Liver (tissue), 9 donors: Measurements from ENCODE around the gene GAS7. TPM values are rescaled to one million over a fixed set of nuclear protein-coding genes. Genes with fewer than 3 reads are reported as not detected.

Experiments used
- DNase-seq: peaks from one replicate; pipeline ENCODE4 v3.0.0-alpha.2; 2017; ENCODE audit warnings: low spot score
- H3K27ac ChIP-seq, 2 donors: one replicate each; pipeline ENCODE4 v1.7.0; 2013; ENCODE audit warnings: inconsistent platforms in 2 of 2, low read length in 2 of 2, control low read depth in 1 of 2, low read depth in 1 of 2, mild to moderate bottlenecking in 1 of 2
- H3K27me3 ChIP-seq, 4 donors: one replicate each; pipeline versions ENCODE4 v1.6.1 to v1.7.0; 2013; ENCODE audit warnings: low read length in 3 of 4, inconsistent platforms in 1 of 4, mild to moderate bottlenecking in 1 of 4, moderate library complexity in 1 of 4; ENCODE audit not compliant: control insufficient read depth in 4 of 4, insufficient read depth in 4 of 4
- H3K36me3 ChIP-seq, 4 donors: one replicate each; pipeline versions ENCODE4 v1.6.1 to v1.7.0; 2013; ENCODE audit warnings: low read length in 3 of 4, mild to moderate bottlenecking in 3 of 4, low read depth in 1 of 4, moderate library complexity in 1 of 4; ENCODE audit not compliant: control insufficient read depth in 4 of 4, insufficient read depth in 3 of 4
- H3K4me1 ChIP-seq, 4 donors: one replicate each; pipeline versions ENCODE4 v1.6.1 to v1.7.0; 2013; ENCODE audit warnings: low read length in 3 of 4, mild to moderate bottlenecking in 3 of 4, moderate library complexity in 1 of 4; ENCODE audit not compliant: control insufficient read depth in 4 of 4, insufficient read depth in 4 of 4
- H3K4me3 ChIP-seq, 3 donors: one replicate each; pipeline versions ENCODE4 v1.6.1 to v1.7.0; 2013; ENCODE audit warnings: low read length in 3 of 3, control low read depth in 1 of 3, low read depth in 1 of 3, mild to moderate bottlenecking in 1 of 3
- H3K9ac ChIP-seq, 2 donors: one replicate each; pipeline ENCODE4 v1.7.0; 2013; ENCODE audit warnings: low read length in 2 of 2, mild to moderate bottlenecking in 2 of 2, moderate library complexity in 2 of 2, control low read depth in 1 of 2, low read depth in 1 of 2
- H3K9me3 ChIP-seq, 4 donors: one replicate each; pipeline versions ENCODE4 v1.6.1 to v1.7.0; 2013; ENCODE audit warnings: low read length in 3 of 4; ENCODE audit not compliant: control insufficient read depth in 4 of 4
- FOXA1 ChIP-seq: IDR thresholded peaks from 2 replicates; pipeline ENCODE4 v1.6.1; 2016; ENCODE audit warnings: antibody characterized with exemption
- FOXA2 ChIP-seq: IDR thresholded peaks from 2 replicates; pipeline ENCODE4 v1.6.1; 2016; ENCODE audit warnings: antibody characterized with exemption
- GABPA ChIP-seq, 2 donors: IDR thresholded peaks in 1 of 2; conservative IDR thresholded peaks in 1 of 2; 2 replicates each; pipeline ENCODE4 v1.6.1; 2016; ENCODE audit warnings: antibody characterized with exemption in 2 of 2, mild to moderate bottlenecking in 1 of 2, moderate library complexity in 1 of 2
- HNF4A ChIP-seq, 2 donors: conservative IDR thresholded peaks; 2 replicates each; pipeline ENCODE4 v1.6.1; 2016; ENCODE audit warnings: antibody characterized with exemption in 2 of 2, mild to moderate bottlenecking in 2 of 2
- HNF4G ChIP-seq: IDR thresholded peaks from 2 replicates; pipeline ENCODE4 v1.6.1; 2016; ENCODE audit warnings: antibody characterized with exemption
- JUND ChIP-seq, 2 donors: IDR thresholded peaks; 2 replicates each; pipeline ENCODE4 v1.6.1; 2016; ENCODE audit warnings: antibody characterized with exemption in 2 of 2
- NR2F2 ChIP-seq: IDR thresholded peaks from 2 replicates; pipeline ENCODE4 v1.6.1; 2016; ENCODE audit warnings: antibody characterized with exemption
- RAD21 ChIP-seq, 2 donors: IDR thresholded peaks; 2 replicates each; pipeline ENCODE4 v1.6.1; 2016; ENCODE audit warnings: antibody characterized with exemption in 2 of 2, mild to moderate bottlenecking in 2 of 2
- RXRA ChIP-seq, 2 donors: IDR thresholded peaks; 2 replicates each; pipeline ENCODE4 v1.6.1; 2017 to 2018; ENCODE audit warnings: antibody characterized with exemption in 2 of 2, mild to moderate bottlenecking in 1 of 2
- SP1 ChIP-seq: IDR thresholded peaks from 2 replicates; pipeline ENCODE4 v1.6.1; 2018; ENCODE audit warnings: antibody characterized with exemption, mild to moderate bottlenecking
- YY1 ChIP-seq: IDR thresholded peaks from 2 replicates; pipeline ENCODE4 v1.6.1; 2016; ENCODE audit warnings: antibody characterized with exemption, mild to moderate bottlenecking
- WGBS: extraction: QIAGEN DNeasy Blood & Tissue Kit; methylation state at CpG from one replicate; pipeline ENCODE4 v1.1.7; 2013; 5-methylcytosine and 5-hydroxymethylcytosine counted together
- polyA plus RNA-seq, 2 donors: library from polyadenylated mRNA; stranded (reverse) in 1 of 2; unstranded in 1 of 2; fragments of 200-250 nt in 1 of 2; fragments of >200 nt in 1 of 2; fragmentation: Nextera tagmentation in 1 of 2; extraction: Ambion mirVana in 1 of 2; gene quantifications; one replicate each; pipeline versions ENCODE4 v1.2.1 to v1.2.3, GENCODE V29; 2013 to 2015
- total RNA-seq, 2 donors: library from RNA; depleted of rRNA; stranded (reverse); fragments of >200 nt; gene quantifications; one replicate each; pipeline ENCODE4 v1.2.3, GENCODE V29; 2014
- TF ChIP-seq, protein P1 (sequence below): IDR thresholded peaks from 2 replicates; pipeline ENCODE4 v1.6.1; 2016; ENCODE audit warnings: antibody characterized with exemption
- TF ChIP-seq, protein P2 (sequence below): IDR thresholded peaks from 2 replicates; pipeline ENCODE4 v1.6.1; 2016; ENCODE audit warnings: antibody characterized with exemption
- TF ChIP-seq, protein P3 (sequence below): IDR thresholded peaks from 2 replicates; pipeline ENCODE4 v1.6.1; 2016; ENCODE audit warnings: antibody characterized with exemption
- TF ChIP-seq, protein P4 (sequence below): fragments of 150-350 bp; IDR thresholded peaks from 2 replicates; pipeline ENCODE4 v1.5.1; 2017; ENCODE audit warnings: improper control_type of control experiment, low read depth, low read length; ENCODE audit not compliant: missing input control
- TF ChIP-seq, protein P5 (sequence below): IDR thresholded peaks from 2 replicates; pipeline ENCODE4 v1.6.1; 2016; ENCODE audit warnings: antibody characterized with exemption, mild to moderate bottlenecking
- donor health status: healthy.
- donor health status: healthy.
- donor health status: healthy.
- donor health status: healthy.
- donor health status: healthy.

The GAS7 gene
- total and polyA plus RNA-seq, 4 donors = 0.79 to 6.1 (median 2.5) TPM

DNA sequence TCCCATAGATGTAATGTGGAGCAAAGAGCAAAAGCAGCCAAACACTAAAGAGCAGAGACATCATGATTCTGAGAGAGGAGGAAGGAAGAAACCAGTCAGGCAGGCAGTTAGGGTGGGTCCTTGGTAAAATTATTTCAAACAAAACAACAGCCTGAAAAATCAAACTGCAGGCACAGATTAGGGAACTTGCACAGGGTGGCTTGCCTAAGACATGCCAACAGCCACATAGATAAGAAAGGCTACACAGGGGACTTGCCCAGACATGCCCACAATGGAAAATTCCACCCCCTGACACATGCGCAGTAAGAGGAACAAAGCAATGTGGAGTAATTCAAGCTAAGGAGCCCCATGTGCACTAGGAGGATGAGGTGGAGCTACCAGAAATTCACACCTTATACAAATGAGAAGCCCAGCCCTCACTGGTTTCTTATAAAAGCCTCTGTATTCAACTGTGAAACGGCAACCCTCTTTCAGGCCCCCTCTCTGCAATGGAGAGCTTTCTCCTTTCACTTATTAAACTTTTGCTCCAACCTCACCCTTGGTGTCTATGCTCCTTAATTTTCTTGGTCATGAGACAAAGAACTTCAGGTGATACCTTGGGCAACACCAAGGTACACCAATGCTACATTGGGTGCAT lies 7.3 kb upstream of the GAS7 start:
- DNase-seq = no peak
- Histone ChIP-seq H3K27ac (no peak overlapping the region), H3K27me3 (no peaks in the 10 kb centered on the region), H3K4me1 (no peaks in the 10 kb centered on the region), H3K36me3 (no peaks in the 10 kb centered on the region), H3K4me3 (no peak overlapping the region), H3K9ac (no peak overlapping the region), H3K9me3 (peaks cover 6 to 19% (median 8%) of the 10 kb centered on the region in 4 donors)
- 83% methylated on average over 2 of the region's 2 CpGs for WGBS
- TF ChIP-seq HNF4G = no peak
- no peak for TF ChIP-seq FOXA1
- TF ChIP-seq RXRA (IDR thresholded peaks at IDR 0.05) = no peak
- no peak for TF ChIP-seq SP1
- TF ChIP-seq, protein P1, sequence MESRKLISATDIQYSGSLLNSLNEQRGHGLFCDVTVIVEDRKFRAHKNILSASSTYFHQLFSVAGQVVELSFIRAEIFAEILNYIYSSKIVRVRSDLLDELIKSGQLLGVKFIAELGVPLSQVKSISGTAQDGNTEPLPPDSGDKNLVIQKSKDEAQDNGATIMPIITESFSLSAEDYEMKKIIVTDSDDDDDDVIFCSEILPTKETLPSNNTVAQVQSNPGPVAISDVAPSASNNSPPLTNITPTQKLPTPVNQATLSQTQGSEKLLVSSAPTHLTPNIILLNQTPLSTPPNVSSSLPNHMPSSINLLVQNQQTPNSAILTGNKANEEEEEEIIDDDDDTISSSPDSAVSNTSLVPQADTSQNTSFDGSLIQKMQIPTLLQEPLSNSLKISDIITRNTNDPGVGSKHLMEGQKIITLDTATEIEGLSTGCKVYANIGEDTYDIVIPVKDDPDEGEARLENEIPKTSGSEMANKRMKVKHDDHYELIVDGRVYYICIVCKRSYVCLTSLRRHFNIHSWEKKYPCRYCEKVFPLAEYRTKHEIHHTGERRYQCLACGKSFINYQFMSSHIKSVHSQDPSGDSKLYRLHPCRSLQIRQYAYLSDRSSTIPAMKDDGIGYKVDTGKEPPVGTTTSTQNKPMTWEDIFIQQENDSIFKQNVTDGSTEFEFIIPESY = no peak
- TF ChIP-seq NR2F2 = no peak
- TF ChIP-seq, protein P2, sequence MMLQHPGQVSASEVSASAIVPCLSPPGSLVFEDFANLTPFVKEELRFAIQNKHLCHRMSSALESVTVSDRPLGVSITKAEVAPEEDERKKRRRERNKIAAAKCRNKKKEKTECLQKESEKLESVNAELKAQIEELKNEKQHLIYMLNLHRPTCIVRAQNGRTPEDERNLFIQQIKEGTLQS = no peak
- TF ChIP-seq YY1 = no peak
- TF ChIP-seq, protein P3, sequence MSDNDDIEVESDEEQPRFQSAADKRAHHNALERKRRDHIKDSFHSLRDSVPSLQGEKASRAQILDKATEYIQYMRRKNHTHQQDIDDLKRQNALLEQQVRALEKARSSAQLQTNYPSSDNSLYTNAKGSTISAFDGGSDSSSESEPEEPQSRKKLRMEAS = no peak
- TF ChIP-seq, protein P4, sequence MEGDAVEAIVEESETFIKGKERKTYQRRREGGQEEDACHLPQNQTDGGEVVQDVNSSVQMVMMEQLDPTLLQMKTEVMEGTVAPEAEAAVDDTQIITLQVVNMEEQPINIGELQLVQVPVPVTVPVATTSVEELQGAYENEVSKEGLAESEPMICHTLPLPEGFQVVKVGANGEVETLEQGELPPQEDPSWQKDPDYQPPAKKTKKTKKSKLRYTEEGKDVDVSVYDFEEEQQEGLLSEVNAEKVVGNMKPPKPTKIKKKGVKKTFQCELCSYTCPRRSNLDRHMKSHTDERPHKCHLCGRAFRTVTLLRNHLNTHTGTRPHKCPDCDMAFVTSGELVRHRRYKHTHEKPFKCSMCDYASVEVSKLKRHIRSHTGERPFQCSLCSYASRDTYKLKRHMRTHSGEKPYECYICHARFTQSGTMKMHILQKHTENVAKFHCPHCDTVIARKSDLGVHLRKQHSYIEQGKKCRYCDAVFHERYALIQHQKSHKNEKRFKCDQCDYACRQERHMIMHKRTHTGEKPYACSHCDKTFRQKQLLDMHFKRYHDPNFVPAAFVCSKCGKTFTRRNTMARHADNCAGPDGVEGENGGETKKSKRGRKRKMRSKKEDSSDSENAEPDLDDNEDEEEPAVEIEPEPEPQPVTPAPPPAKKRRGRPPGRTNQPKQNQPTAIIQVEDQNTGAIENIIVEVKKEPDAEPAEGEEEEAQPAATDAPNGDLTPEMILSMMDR = no peak
- TF ChIP-seq GABPA (IDR thresholded peaks at IDR 0.05 in 1 of 2, conservative IDR thresholded peaks at IDR 0.05 in 1 of 2) = no peak
- TF ChIP-seq, protein P5, sequence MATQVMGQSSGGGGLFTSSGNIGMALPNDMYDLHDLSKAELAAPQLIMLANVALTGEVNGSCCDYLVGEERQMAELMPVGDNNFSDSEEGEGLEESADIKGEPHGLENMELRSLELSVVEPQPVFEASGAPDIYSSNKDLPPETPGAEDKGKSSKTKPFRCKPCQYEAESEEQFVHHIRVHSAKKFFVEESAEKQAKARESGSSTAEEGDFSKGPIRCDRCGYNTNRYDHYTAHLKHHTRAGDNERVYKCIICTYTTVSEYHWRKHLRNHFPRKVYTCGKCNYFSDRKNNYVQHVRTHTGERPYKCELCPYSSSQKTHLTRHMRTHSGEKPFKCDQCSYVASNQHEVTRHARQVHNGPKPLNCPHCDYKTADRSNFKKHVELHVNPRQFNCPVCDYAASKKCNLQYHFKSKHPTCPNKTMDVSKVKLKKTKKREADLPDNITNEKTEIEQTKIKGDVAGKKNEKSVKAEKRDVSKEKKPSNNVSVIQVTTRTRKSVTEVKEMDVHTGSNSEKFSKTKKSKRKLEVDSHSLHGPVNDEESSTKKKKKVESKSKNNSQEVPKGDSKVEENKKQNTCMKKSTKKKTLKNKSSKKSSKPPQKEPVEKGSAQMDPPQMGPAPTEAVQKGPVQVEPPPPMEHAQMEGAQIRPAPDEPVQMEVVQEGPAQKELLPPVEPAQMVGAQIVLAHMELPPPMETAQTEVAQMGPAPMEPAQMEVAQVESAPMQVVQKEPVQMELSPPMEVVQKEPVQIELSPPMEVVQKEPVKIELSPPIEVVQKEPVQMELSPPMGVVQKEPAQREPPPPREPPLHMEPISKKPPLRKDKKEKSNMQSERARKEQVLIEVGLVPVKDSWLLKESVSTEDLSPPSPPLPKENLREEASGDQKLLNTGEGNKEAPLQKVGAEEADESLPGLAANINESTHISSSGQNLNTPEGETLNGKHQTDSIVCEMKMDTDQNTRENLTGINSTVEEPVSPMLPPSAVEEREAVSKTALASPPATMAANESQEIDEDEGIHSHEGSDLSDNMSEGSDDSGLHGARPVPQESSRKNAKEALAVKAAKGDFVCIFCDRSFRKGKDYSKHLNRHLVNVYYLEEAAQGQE = no peak
- no peak for TF ChIP-seq FOXA2

DNA sequence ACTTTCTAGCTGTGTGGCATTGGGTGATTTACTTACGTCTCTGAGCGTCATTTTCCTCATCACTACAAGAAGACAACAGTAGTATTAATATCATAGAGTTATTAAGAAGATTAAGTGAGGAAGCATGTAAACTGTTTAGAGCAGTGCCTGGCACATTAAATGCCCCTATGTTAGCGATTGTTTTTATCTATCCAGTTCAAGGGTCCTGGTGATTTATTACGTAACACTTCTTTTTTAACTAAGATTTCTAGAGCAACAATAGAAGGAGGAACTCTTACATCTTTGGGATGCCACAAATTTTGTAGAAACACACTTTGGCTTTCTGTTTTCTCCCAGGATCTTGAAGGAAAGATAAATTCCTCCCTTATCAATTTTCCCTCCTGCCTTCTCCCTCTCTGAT lies 3.3 kb upstream of the GAS7 start:
- peaks cover 0 to 8% (median 5%) of the 10 kb centered on the region in 4 donors for H3K4me1 ChIP-seq
- no peak overlapping the region for H3K9ac ChIP-seq
- WGBS = 81% methylated on average over 4 of the region's 4 CpGs
- H3K27ac ChIP-seq = no peak overlapping the region
- H3K4me3 ChIP-seq = no peak overlapping the region
- peaks cover 0 to 8% (median 1%) of the 10 kb centered on the region in 4 donors for H3K27me3 ChIP-seq
- H3K36me3 ChIP-seq = no peaks in the 10 kb centered on the region
- H3K9me3 ChIP-seq = peaks cover 6 to 19% (median 8%) of the 10 kb centered on the region in 4 donors
- no peak for DNase-seq
- no peak for TF ChIP-seq RAD21 (IDR thresholded peaks at IDR 0.05)
- TF ChIP-seq, protein P3 = no peak
- no peak for TF ChIP-seq NR2F2
- no peak for TF ChIP-seq JUND (IDR thresholded peaks at IDR 0.05)
- no peak for TF ChIP-seq HNF4G
- no peak for TF ChIP-seq FOXA2
- TF ChIP-seq, protein P2 = no peak
- TF ChIP-seq FOXA1 = no peak
- TF ChIP-seq HNF4A (conservative IDR thresholded peaks at IDR 0.05) = no peak
- TF ChIP-seq, protein P1 = no peak
- TF ChIP-seq, protein P5 = no peak
